GM10266 (cell line): ENCODE measurements around the gene FBXO31.

Experiments
- DNase-seq: peaks from one replicate; pipeline ENCODE4 v3.0.0; 2012; ENCODE audit errors: extremely low spot score
- TF ChIP-seq, protein P1 (sequence below): IDR thresholded peaks from 2 replicates; pipeline ENCODE4 v1.5.1; 2012; ENCODE audit warnings: mild to moderate bottlenecking, low read depth; ENCODE audit not compliant: control insufficient read depth, insufficient read depth; ENCODE audit errors: missing control alignments

Gene FBXO31

DNA sequence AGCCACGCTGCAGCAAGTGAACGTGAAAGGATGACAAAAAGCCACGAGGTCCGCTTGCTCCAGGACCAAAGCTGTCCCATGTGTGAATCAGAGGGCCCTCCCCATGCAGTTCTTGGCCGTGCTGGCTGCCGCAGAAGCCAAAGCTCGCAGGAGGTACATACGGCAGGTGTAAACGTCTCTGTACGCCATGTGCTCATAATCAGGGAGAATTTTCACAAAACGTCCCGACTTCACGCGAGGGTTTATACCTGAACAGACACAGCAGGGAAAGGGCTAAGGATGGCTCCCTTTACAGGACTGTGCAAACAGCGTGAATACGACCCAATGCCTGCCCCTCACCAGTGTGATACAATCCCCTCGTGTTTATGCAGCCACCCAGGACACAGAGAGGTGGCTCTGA lies 25.3 kb downstream of the FBXO31 start:
- no peak for DNase-seq

GRCh38 chr16:87356491-87356853 lies 27.1 kb downstream of the FBXO31 start:
- TF ChIP-seq, protein P1, sequence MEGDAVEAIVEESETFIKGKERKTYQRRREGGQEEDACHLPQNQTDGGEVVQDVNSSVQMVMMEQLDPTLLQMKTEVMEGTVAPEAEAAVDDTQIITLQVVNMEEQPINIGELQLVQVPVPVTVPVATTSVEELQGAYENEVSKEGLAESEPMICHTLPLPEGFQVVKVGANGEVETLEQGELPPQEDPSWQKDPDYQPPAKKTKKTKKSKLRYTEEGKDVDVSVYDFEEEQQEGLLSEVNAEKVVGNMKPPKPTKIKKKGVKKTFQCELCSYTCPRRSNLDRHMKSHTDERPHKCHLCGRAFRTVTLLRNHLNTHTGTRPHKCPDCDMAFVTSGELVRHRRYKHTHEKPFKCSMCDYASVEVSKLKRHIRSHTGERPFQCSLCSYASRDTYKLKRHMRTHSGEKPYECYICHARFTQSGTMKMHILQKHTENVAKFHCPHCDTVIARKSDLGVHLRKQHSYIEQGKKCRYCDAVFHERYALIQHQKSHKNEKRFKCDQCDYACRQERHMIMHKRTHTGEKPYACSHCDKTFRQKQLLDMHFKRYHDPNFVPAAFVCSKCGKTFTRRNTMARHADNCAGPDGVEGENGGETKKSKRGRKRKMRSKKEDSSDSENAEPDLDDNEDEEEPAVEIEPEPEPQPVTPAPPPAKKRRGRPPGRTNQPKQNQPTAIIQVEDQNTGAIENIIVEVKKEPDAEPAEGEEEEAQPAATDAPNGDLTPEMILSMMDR = no peak
- DNase-seq = no peak

More for the DNA sequence above, 25.3 kb downstream of the FBXO31 start:
- TF ChIP-seq, protein P1 = no peak

DNA sequence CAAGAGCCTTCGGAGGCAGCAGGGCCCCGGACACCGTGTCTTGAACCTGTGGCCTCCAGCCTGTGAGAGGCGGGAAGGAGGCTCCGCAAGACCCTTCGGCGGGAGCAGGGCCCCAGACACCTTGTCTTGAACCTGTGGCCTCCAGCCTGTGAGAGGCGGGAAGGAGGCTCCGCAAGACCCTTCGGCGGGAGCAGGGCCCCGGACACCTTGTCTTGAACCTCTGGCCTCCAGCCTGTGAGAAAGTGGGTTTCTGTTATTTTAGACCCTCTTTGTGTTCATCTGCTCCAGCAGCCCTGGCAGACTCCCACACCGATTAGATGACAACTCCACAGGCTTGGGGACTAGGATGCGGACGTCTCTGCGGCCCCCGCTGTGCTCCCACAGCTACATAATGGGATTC lies 30.0 kb downstream of the FBXO31 start:
- DNase-seq = no peak
- TF ChIP-seq, protein P1 = no peak

DNA sequence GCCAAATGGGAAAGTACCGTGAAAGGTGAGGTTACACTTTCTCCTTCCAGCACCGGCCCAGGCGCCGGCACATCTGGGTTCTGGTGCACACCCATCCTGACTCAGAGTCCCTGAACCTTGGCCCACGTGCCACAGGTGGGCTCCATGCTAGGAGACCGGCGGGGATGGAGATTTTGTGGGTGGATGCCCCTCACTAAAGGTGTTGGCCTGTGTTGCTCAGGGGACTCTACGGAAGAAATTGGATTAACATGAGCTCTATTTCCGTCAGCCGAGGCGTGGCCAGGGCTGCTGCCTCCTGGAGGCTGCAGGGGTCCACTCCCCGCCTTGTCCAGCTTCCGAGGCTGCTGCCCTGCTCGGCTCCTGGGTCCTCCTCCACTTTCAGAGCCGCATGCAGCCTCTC lies 30.8 kb downstream of the FBXO31 start:
- TF ChIP-seq, protein P1 = no peak
- no peak for DNase-seq

DNA sequence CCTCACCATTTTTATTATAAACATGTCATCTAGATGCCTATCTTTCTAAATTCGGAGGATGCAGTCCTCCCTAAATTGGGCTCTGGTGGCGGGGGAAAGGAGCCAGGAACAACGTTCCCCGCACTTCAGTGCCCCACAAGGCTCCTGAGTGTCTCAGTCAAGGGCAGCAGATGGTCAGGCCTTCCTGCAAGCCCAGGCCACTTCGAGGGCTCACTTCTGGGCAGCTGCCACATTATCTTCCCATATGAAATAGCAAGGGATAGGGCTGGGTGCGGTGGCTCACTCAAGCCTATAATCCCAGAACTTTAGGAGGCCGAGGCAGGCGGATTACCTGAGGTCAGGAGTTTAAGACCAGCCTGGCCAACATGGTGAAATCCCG lies 32.3 kb downstream of the FBXO31 start:
- no peak for DNase-seq
- TF ChIP-seq, protein P1 = no peak

- DNase-seq = no peak
- TF ChIP-seq, protein P1 = no peak
Observed at GRCh38 chr16:87350681-87351319, 32.8 kb downstream of the FBXO31 start.

DNA sequence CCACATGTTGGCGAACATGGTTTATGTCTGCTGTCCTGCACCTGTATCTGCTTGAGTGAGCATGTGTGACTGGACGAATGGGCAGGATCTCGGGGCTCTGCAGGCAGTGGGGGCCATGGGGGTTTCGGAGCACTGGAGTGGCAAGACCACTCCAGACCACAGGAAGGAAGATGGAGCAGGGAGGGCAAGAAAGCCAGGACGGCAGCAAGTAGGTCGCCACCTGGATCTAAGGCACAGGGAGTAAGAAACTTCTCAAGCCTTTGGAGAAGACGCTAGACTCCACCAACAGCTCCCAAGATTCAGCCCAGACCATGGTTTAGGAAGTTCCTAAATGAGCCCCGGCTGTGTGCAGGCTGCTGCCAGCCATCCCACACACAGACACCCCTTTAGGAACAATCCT lies 33.5 kb downstream of the FBXO31 start:
- TF ChIP-seq, protein P1 = no peak
- no peak for DNase-seq
